ENCODE results near the gene GMPS.

- no peak for TF ChIP-seq POLR2A (IDR thresholded peaks at IDR 0.05)
- TF ChIP-seq CTCF (IDR thresholded peaks at IDR 0.05): no peak
Observed at GRCh38 chr3:155843569-155843968, 26.9 kb upstream of the GMPS start.
